Stimulated activated CD4-positive, alpha-beta T cell treated with anti-CD3 and anti-CD28 coated beads, Interleukin-12 subunit alpha, Interleukin-12 subunit beta, amount 100 ng/mL, for 48 hours (primary cell): ENCODE data around the gene ZNF366.

Experiments
- DNase-seq, 3 donors: peaks; one replicate each; pipeline ENCODE4 v3.0.0-alpha.2; 2020; ENCODE audit warnings: low read depth in 2 of 3, low spot score in 1 of 3

ZNF366 gene

GRCh38 chr5:72441862-72442540 lies 65.2 kb downstream of the ZNF366 start:
- no peak for DNase-seq

GRCh38 chr5:72441094-72441723 lies 66.0 kb downstream of the ZNF366 start:
- no peak for DNase-seq

GRCh38 chr5:72440207-72440638 lies 67.0 kb downstream of the ZNF366 start:
- no peak for DNase-seq

GRCh38 chr5:72439192-72439591 lies 68.0 kb downstream of the ZNF366 start:
- no peak for DNase-seq

GRCh38 chr5:72438141-72438540 lies 69.1 kb downstream of the ZNF366 start:
- DNase-seq: no peak

- no peak for DNase-seq
Observed at GRCh38 chr5:72436796-72437471, 70.3 kb downstream of the ZNF366 start.

GRCh38 chr5:72434781-72435437 lies 72.3 kb downstream of the ZNF366 start:
- no peak for DNase-seq

- no peak for DNase-seq
Observed at GRCh38 chr5:72434056-72434780, 73.0 kb downstream of the ZNF366 start.

GRCh38 chr5:72433522-72433921 lies 73.7 kb downstream of the ZNF366 start:
- DNase-seq: no peak

GRCh38 chr5:72428669-72429068 lies 78.5 kb downstream of the ZNF366 start:
- no peak for DNase-seq

- no peak for DNase-seq
Observed at GRCh38 chr5:72427488-72428437, 79.4 kb downstream of the ZNF366 start.

- no peak for DNase-seq
Observed at GRCh38 chr5:72427016-72427415, 80.2 kb downstream of the ZNF366 start.

GRCh38 chr5:72426019-72426418 lies 81.2 kb downstream of the ZNF366 start:
- DNase-seq: no peak

- DNase-seq: no peak
Observed at GRCh38 chr5:72418271-72418670, 88.9 kb downstream of the ZNF366 start.

- no peak for DNase-seq
Observed at GRCh38 chr5:72417333-72418062, 89.7 kb downstream of the ZNF366 start.

- no peak for DNase-seq
Observed at GRCh38 chr5:72415616-72416325, 91.4 kb downstream of the ZNF366 start.

GRCh38 chr5:72412283-72413055 lies 94.7 kb downstream of the ZNF366 start:
- no peak for DNase-seq

GRCh38 chr5:72410688-72411295 lies 96.4 kb downstream of the ZNF366 start:
- DNase-seq: no peak
